Erythroblast (primary cell): Measurements from ENCODE around the gene CFAP92.

Experiments used
- GATA1 ChIP-seq: IDR thresholded peaks from 2 replicates; pipeline ENCODE4 v1.6.1; 2011; ENCODE audit warnings: low read depth, mild to moderate bottlenecking, control low read depth, low read length, moderate library complexity
- POLR2A ChIP-seq: IDR thresholded peaks from 2 replicates; pipeline ENCODE4 v1.6.1; 2011; ENCODE audit warnings: mild to moderate bottlenecking, low read length

GRCh38 chr3:128940252-128940651, 53.6 kb downstream of the CFAP92 start:
- TF ChIP-seq POLR2A (no peak), GATA1 (no peak)
